ENCODE data around the gene ADAM33. TPM values are rescaled to one million over a fixed set of nuclear protein-coding genes. Genes with fewer than 3 reads are reported as not detected.

The ADAM33 gene
- total RNA-seq = 11.7 TPM
- long read RNA-seq, partial matches to known transcripts = 10 of 21 reads
- long read RNA-seq, other reads (novel, unspliced or antisense) = 10 of 21 reads

GRCh38 chr20:3681931-3682781 lies at the start of gene ADAM33:
Gene ADAM33 (minus strand): TSS chr20:3682010. CDS start chr20:3682004, 6 bp downstream.
- peak; percentile 10 to 34 for ATAC-seq
- Histone ChIP-seq H3K9me3 (no peaks in the 10 kb centered on the region), H3K4me1 (peaks cover 9% of the 10 kb centered on the region), H3K4me3 (peak within 1 kb of the TSS; percentile 51), H3K27me3 (ENCODE audit: low read depth) (peaks cover 39% of the 10 kb centered on the region), H3K27ac (peak within 1 kb of the TSS; percentile 36), H3K36me3 (no peaks in the 10 kb centered on the region)
- DNase-seq = no peak
- intact Hi-C loops (cut with DNase I) = no loop called here
- no peak for TF ChIP-seq CTCF (IDR thresholded peaks at IDR 0.05)

GRCh38 chr20:3730803-3731672 lies 49.2 kb upstream of the ADAM33 start:
- no peak for DNase-seq
- no peak overlapping the region for H3K27ac ChIP-seq
- H3K27me3 ChIP-seq (ENCODE audit: low read depth) = peaks cover 27% of the 10 kb centered on the region
- TF ChIP-seq CTCF (IDR thresholded peaks at IDR 0.05) = no peak
- no peaks in the 10 kb centered on the region for H3K9me3 ChIP-seq
- H3K4me3 ChIP-seq = no peak overlapping the region
- peaks cover 52% of the 10 kb centered on the region for H3K4me1 ChIP-seq
- intact Hi-C loops (cut with DNase I) = no loop called here
- ATAC-seq = no peak
- H3K36me3 ChIP-seq = peaks cover under 1% of the 10 kb centered on the region

DNA sequence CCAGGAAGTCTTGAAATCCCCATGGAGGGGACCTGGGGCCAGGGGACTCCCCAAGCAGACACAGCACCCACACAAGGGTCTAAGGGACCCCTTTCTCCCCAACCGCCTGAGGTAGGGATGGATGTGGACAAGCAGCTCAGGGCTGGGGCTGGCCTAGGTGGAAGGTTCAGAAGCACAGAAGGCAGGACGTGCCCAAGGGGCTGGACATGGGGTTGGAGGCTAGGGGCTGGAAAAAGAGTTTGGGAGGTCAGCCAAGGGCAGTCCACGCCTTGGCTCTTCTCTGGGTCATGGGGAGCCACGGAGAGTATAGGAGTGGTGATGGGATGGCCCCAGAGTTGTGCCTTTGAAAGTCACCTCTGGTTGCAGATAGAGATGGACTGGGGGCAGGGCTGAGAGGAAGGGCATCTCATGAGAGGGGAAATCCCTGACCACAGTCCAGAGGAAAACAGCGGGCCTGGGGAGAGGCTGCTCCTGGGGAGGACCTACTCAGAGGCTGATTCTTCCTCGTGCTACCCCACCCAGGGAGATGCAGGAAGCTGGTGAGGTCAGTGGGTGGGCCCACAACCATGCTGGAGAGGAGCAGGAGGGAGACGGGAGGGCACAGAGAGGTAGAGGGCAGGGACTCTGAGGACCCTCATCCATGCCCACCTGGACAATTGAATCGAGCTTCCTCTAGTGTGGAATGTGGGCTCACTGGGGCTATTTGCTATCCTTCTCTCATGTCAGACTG lies 48.2 kb upstream of the ADAM33 start:
- Histone ChIP-seq H3K36me3 (no peaks in the 10 kb centered on the region), H3K4me3 (no peak overlapping the region), H3K27ac (no peak overlapping the region), H3K4me1 (peaks cover 42% of the 10 kb centered on the region), H3K27me3 (ENCODE audit: low read depth) (peaks cover 27% of the 10 kb centered on the region), H3K9me3 (no peaks in the 10 kb centered on the region)
- no peak for DNase-seq
- TF ChIP-seq CTCF (IDR thresholded peaks at IDR 0.05) = no peak
- no peak for ATAC-seq
- intact Hi-C loops (cut with DNase I) = no loop called here

- DNase-seq (no peak), ATAC-seq (no peak)
- TF ChIP-seq CTCF (IDR thresholded peaks at IDR 0.05) = no peak
- Histone ChIP-seq H3K27ac (no peak overlapping the region), H3K9me3 (no peaks in the 10 kb centered on the region), H3K27me3 (ENCODE audit: low read depth) (peaks cover 27% of the 10 kb centered on the region), H3K36me3 (no peaks in the 10 kb centered on the region), H3K4me1 (peaks cover 37% of the 10 kb centered on the region), H3K4me3 (no peak overlapping the region)
- intact Hi-C loops (cut with DNase I) = no loop called here
Measured at GRCh38 chr20:3729378-3729777, 47.6 kb upstream of the ADAM33 start.

- DNase-seq (no peak), ATAC-seq (no peak)
- H3K4me1 ChIP-seq = peaks cover 33% of the 10 kb centered on the region
- no peaks in the 10 kb centered on the region for H3K9me3 ChIP-seq
- intact Hi-C loops (cut with DNase I) = no loop called here
- H3K27me3 ChIP-seq (ENCODE audit: low read depth) = peaks cover 27% of the 10 kb centered on the region
- no peaks in the 10 kb centered on the region for H3K36me3 ChIP-seq
- TF ChIP-seq CTCF (IDR thresholded peaks at IDR 0.05) = no peak
- no peak overlapping the region for H3K27ac ChIP-seq
- H3K4me3 ChIP-seq = no peak overlapping the region
Measured at GRCh38 chr20:3728876-3729275, 47.1 kb upstream of the ADAM33 start.
